ENCODE data around the gene LEPROT. TPM values are rescaled to one million over a fixed set of nuclear protein-coding genes. Genes with fewer than 3 reads are reported as not detected.
"Not testable (repeated sequence)": the region's sequence is repeated elsewhere in the genome, so short reads cannot be mapped to it uniquely, and the experiment has no call there.

LEPROT gene
- total RNA-seq, 6 experiments from 2014 or later = 26.6 to 50.2 (median 37.5) TPM

GRCh38 chr1:65378247-65378946 is 42.1 kb upstream of the LEPROT start:
- no peak for DNase-seq
- ATAC-seq = no peak
- H3K4me1 ChIP-seq = peaks cover 0 to 4% (median 0%) of the 10 kb centered on the region in 4 donors
- H3K27me3 ChIP-seq = no peaks in the 10 kb centered on the region
- H3K27ac ChIP-seq = no peak overlapping the region
- TF ChIP-seq POLR2A (IDR thresholded peaks at IDR 0.05) (no peak), CTCF (IDR thresholded peaks at IDR 0.05) (no peak)
- H3K4me3 ChIP-seq = no peak overlapping the region
- H3K9me3 ChIP-seq = no peaks in the 10 kb centered on the region
- WGBS (ENCODE audit: insufficient coverage, low coverage, low lambda C conversion rate, missing lambda C conversion rate) = 69% methylated on average over 2 of the region's 2 CpGs
- intact Hi-C loops (cut with DNase I) = no loop called here
- no peaks in the 10 kb centered on the region for H3K36me3 ChIP-seq

- H3K27me3 ChIP-seq; H3K27ac ChIP-seq; H3K9me3 ChIP-seq; DNase-seq; H3K4me1 ChIP-seq; H3K4me3 ChIP-seq; ATAC-seq; intact Hi-C loops (cut with DNase I); H3K36me3 ChIP-seq: not testable (repeated sequence)
- 96% methylated on average over 3 of the region's 5 CpGs for WGBS (ENCODE audit: insufficient coverage, low coverage, low lambda C conversion rate, missing lambda C conversion rate)
Measured at GRCh38 chr1:65384426-65384825, 36.0 kb upstream of the LEPROT start.

- intact Hi-C loops (cut with DNase I) = no loop called here
- Histone ChIP-seq H3K27me3 (no peaks in the 10 kb centered on the region), H3K4me1 (no peaks in the 10 kb centered on the region), H3K9me3 (no peaks in the 10 kb centered on the region), H3K4me3 (no peak overlapping the region), H3K36me3 (no peaks in the 10 kb centered on the region), H3K27ac (no peak overlapping the region)
- no peak for ATAC-seq
- 75% methylated on average over 3 of the region's 3 CpGs for WGBS (ENCODE audit: insufficient coverage, low coverage, low lambda C conversion rate, missing lambda C conversion rate)
- DNase-seq = no peak
- TF ChIP-seq POLR2A (IDR thresholded peaks at IDR 0.05) = no peak
Measured at GRCh38 chr1:65386439-65386838, 34.0 kb upstream of the LEPROT start.

- H3K36me3 ChIP-seq = no peaks in the 10 kb centered on the region
- no peak for ATAC-seq
- H3K4me3 ChIP-seq = no peak overlapping the region
- no peak overlapping the region for H3K27ac ChIP-seq
- no peaks in the 10 kb centered on the region for H3K9me3 ChIP-seq
- no peaks in the 10 kb centered on the region for H3K4me1 ChIP-seq
- no peaks in the 10 kb centered on the region for H3K27me3 ChIP-seq
- intact Hi-C loops (cut with DNase I) = no loop called here
- TF ChIP-seq POLR2A (IDR thresholded peaks at IDR 0.05) (no peak), CTCF (IDR thresholded peaks at IDR 0.05) (no peak)
- no peak for DNase-seq
- WGBS (ENCODE audit: insufficient coverage, low coverage, low lambda C conversion rate, missing lambda C conversion rate) = 88% methylated on average over 2 of the region's 2 CpGs
Measured at GRCh38 chr1:65387821-65388220, 32.6 kb upstream of the LEPROT start.

GRCh38 chr1:65388908-65389695 is 31.4 kb upstream of the LEPROT start:
- Histone ChIP-seq H3K36me3 (no peaks in the 10 kb centered on the region), H3K4me1 (no peaks in the 10 kb centered on the region), H3K27ac (no peak overlapping the region), H3K9me3 (no peaks in the 10 kb centered on the region), H3K27me3 (no peaks in the 10 kb centered on the region), H3K4me3 (no peak overlapping the region)
- intact Hi-C loops (cut with DNase I) = no loop called here
- no peak for ATAC-seq
- no peak for TF ChIP-seq CTCF (IDR thresholded peaks at IDR 0.05)
- TF ChIP-seq POLR2A (IDR thresholded peaks at IDR 0.05) = no peak
- WGBS (ENCODE audit: insufficient coverage, low coverage, low lambda C conversion rate, missing lambda C conversion rate) = 61% methylated on average over 2 of the region's 3 CpGs
- no peak for DNase-seq

Measured in right lobe of liver (tissue), 6 donors.